Stimulated activated CD8-positive, alpha-beta memory T cell treated with anti-CD3 and anti-CD28 coated beads, Interleukin-4, amount 100 ng/mL, for 24 hours (primary cell): Measurements from ENCODE around the gene POLR3B.
"Not testable (repeated sequence)": the region's sequence is repeated elsewhere in the genome, so short reads cannot be mapped to it uniquely, and the experiment has no call there.

Experiments used
- DNase-seq: peaks from one replicate; pipeline ENCODE4 v3.0.0-alpha.2; 2020; ENCODE audit warnings: low read depth

The POLR3B gene

GRCh38 chr12:106342397-106343213, 14.9 kb upstream of the POLR3B start:
- no peak for DNase-seq

GRCh38 chr12:106343214-106343528, 14.4 kb upstream of the POLR3B start:
- DNase-seq = no peak

GRCh38 chr12:106344131-106344530, 13.4 kb upstream of the POLR3B start:
- DNase-seq = no peak

- no peak for DNase-seq
Measured at GRCh38 chr12:106345746-106346145, 11.8 kb upstream of the POLR3B start.

DNA sequence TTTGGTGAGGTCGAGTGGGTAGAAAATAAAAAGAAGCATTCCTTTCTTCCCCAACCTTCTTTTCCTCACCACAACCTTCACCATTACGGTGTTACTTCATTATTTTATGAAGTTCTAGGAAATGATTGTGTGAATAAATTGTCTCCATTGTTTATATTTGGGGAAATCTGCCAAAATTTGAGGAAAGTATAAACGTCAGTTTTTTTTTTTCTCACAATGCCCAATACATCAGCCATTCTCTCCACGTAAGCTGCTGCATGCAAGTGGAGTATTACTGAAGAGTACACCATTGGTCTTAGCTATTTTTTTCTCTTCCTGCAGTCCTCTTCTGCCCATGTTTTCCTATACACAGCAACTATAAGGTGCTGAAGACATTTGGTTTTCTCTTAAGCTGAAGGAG, 9.1 kb upstream of the POLR3B start:
- DNase-seq = no peak

GRCh38 chr12:106353175-106353574, 4.4 kb upstream of the POLR3B start:
- DNase-seq = no peak

- DNase-seq = no peak
Measured at GRCh38 chr12:106358396-106359241, 1.1 kb downstream of the POLR3B start.

- no peak for DNase-seq
Measured at GRCh38 chr12:106359646-106360399, 2.3 kb downstream of the POLR3B start.

- no peak for DNase-seq
Measured at GRCh38 chr12:106360400-106360994, 2.9 kb downstream of the POLR3B start.

GRCh38 chr12:106362971-106363370, 5.4 kb downstream of the POLR3B start:
- DNase-seq = no peak

DNA sequence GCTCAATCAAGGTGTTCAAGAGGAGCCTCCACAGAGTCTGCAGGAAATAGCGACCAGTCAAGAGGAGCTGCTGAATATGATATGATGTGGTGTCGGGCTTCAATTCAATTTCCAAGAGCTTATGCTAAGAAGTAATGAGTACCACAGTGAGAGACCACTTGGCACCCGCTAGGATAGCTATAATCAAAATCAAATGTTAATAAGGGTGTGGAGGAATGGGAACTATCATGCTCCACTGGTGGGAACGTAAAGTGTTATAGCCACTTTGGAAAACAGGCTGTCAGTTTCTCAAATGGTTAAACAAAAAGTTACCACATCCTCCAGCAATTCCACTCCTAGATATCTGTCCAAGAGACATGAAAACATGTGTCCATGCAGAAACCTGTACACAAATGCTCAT, 6.7 kb downstream of the POLR3B start:
- no peak for DNase-seq

DNA sequence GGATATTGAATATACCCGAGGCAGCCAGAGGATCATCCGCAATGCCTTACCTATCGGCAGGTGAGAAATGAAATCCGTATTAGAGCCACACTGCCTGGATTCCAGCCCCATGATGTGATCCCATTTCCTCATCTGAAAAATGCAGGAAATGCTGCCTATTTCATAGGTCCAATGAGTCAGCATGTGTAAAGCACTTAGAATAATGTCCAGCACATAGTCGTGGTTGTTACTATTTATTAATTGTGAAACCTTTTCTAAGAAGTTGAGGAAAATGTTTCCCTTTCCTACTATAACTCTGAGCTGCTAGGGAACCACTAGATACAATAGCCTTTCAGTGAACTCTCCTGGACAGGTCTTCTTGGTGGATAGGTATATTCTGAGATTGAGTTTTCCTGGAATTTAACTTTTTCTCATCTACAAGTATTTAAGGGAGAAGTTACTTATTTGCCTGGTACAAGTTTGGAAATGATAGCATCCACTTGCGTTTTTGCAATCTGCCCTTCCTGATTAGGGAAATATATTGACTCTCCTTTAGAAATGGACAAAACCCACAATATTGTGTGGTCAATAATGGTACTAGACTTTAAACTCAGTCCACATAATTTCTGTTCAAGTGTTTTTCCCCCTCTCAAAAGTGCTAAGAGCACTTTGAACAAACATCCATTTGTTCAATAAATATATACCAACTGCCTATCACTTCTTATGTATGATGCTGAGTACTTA, 12.2 kb downstream of the POLR3B start:
- DNase-seq = no peak

DNA sequence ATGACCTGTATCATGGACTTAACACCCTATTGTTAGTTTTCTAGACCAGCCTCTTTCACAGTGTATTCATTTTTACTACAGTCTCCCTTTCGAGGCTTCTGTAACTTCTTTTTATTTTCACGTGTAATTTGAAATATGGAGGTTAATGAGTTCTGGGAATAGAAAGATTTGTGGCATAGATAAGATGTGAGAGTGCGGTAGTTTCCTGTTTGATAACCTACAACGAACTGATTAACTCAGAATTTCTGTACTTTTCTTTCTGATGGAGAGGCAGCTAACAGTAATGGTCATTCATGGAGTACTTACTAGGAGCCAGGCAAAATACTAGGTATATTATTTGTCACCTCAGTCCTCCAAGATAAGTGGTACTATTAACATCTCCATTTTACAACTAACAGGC, 21.2 kb downstream of the POLR3B start:
- DNase-seq = no peak

- no peak for DNase-seq
Measured at GRCh38 chr12:106380954-106381353, 23.4 kb downstream of the POLR3B start.

DNA sequence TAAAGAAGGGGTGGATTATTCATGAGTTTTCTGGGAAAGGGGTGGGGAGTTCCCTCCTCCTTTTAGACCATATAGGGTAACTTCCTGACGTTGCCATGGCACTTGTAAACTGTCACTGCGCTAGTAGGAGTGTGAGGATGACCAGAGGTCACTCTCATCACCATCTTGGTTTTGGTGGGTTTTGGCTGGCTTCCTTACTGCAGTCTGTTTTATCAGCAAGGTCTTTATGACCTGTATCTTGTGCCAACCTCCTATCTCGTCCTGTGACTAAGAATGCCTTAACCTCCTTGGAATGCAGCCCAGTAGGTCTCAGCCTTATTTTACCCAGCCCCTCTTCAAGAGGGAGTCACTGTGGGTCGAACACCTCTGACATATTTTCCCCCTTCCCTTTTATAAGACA, 24.3 kb downstream of the POLR3B start:
- DNase-seq = not testable (repeated sequence)

GRCh38 chr12:106386813-106387535, 29.4 kb downstream of the POLR3B start:
- DNase-seq = no peak

GRCh38 chr12:106387848-106388377, 30.4 kb downstream of the POLR3B start:
- no peak for DNase-seq

DNA sequence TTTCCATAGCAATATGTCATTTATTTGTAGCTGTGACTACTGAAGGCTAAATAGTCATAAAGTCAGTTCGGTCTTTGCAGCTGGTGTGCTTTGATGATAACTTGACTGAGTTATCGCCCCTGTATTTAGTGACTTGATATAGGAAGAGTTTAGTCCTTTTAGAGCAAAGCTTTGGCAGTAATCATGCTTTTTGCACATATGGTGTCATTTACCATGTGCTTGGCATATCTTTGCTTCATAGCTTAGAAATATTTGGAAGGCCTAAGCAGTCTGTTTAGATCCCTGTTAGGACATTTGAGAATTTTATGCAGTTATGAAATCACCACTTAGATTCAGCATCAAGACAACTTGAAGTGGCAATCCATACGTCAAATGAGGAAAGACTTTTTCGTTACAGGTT, 31.6 kb downstream of the POLR3B start:
- DNase-seq = no peak

GRCh38 chr12:106392759-106393158, 35.2 kb downstream of the POLR3B start:
- no peak for DNase-seq

GRCh38 chr12:106409878-106410277, 52.3 kb downstream of the POLR3B start:
- no peak for DNase-seq

- DNase-seq = no peak
Measured at GRCh38 chr12:106412563-106412962, 55.0 kb downstream of the POLR3B start.
